H1 (cell line): ENCODE measurements around the gene MAML1.

Source experiments
- CBX5 ChIP-seq: fragments of 300-800, 300-1000 bp; sonication (generic); IDR thresholded peaks from 2 replicates; pipeline ENCODE4 v1.7.1; 2016; ENCODE audit warnings: antibody characterized with exemption, low read length, low read depth
- CTCF ChIP-seq, 3 experiments: IDR thresholded peaks; 1 replicate in 2 of 3; 2 replicates in 1 of 3; pipeline versions ENCODE4 v1.5.1 to v1.6.1; 2011; ENCODE audit warnings: low read length in 3 of 3, mild to moderate bottlenecking in 3 of 3, inconsistent platforms in 2 of 3, low read depth in 1 of 3, moderate library complexity in 1 of 3; ENCODE audit not compliant: insufficient read depth in 1 of 3; ENCODE audit errors: control extremely low read depth in 1 of 3
- EP300 ChIP-seq, 2 experiments: IDR thresholded peaks; 1 replicate in 1 of 2; 2 replicates in 1 of 2; pipeline ENCODE4 v1.6.1; 2011 to 2012; ENCODE audit warnings: low read depth in 2 of 2, low read length in 2 of 2, mild to moderate bottlenecking in 2 of 2, borderline replicate concordance in 1 of 2, inconsistent platforms in 1 of 2, moderate library complexity in 1 of 2
- EZH2 ChIP-seq: fragments of 200-600 bp; sonication (generic); IDR thresholded peaks from 2 replicates; pipeline ENCODE4 v1.7.1; 2012; ENCODE audit warnings: low read depth, mild to moderate bottlenecking, moderate library complexity, low read length, inconsistent platforms; ENCODE audit not compliant: severe bottlenecking
- JUN ChIP-seq: IDR thresholded peaks from 2 replicates; pipeline ENCODE4 v1.6.1; 2011; ENCODE audit warnings: low read depth, mild to moderate bottlenecking, improper control_type of control experiment, low read length
- KDM1A ChIP-seq: fragments of 200-600, 300-600 bp; sonication (generic); IDR thresholded peaks from 2 replicates; pipeline ENCODE4 v1.7.1; 2016; ENCODE audit warnings: mild to moderate bottlenecking, low read length, borderline replicate concordance
- MAX ChIP-seq: IDR thresholded peaks from 2 replicates; pipeline ENCODE4 v1.6.1; 2012; ENCODE audit warnings: inconsistent platforms
- POLR2A ChIP-seq, 2 experiments: IDR thresholded peaks; 1 replicate in 1 of 2; 2 replicates in 1 of 2; pipeline ENCODE4 v1.6.1; 2011; ENCODE audit warnings: low read depth in 2 of 2, low read length in 2 of 2, mild to moderate bottlenecking in 2 of 2; ENCODE audit errors: control extremely low read depth in 1 of 2
- POLR2AphosphoS5 ChIP-seq: IDR thresholded peaks from 2 replicates; pipeline ENCODE4 v1.6.1; 2011; ENCODE audit warnings: low read depth, low read length
- SIN3A ChIP-seq, 2 experiments: IDR thresholded peaks in 1 of 2; conservative IDR thresholded peaks in 1 of 2; 2 replicates each; pipeline ENCODE4 v1.6.1; 2011 to 2012; ENCODE audit warnings: low read length in 2 of 2, improper control_type of control experiment in 1 of 2, low read depth in 1 of 2, mild to moderate bottlenecking in 1 of 2
- SRF ChIP-seq: IDR thresholded peaks from 2 replicates; pipeline ENCODE4 v1.6.1; 2011; ENCODE audit warnings: mild to moderate bottlenecking, low read depth, low read length, moderate library complexity
- YY1 ChIP-seq: IDR thresholded peaks from 2 replicates; pipeline ENCODE4 v1.6.1; 2011; ENCODE audit warnings: low read depth, mild to moderate bottlenecking, low read length

- TF ChIP-seq KDM1A (no peak), CBX5 (no peak), JUN (no peak), YY1 (no peak), POLR2AphosphoS5 (no peak), POLR2A (IDR thresholded peaks at IDR 0.05; ENCODE audit: control extremely low read depth in 1 of 2, low read depth in 2 of 2, low read length in 2 of 2) (no peak), EZH2 (no peak), EP300 (IDR thresholded peaks at IDR 0.05; ENCODE audit: borderline replicate concordance in 1 of 2, low read depth in 2 of 2, low read length in 2 of 2) (no peak), CTCF (IDR thresholded peaks at IDR 0.05; ENCODE audit: control extremely low read depth in 1 of 3, insufficient read depth in 1 of 3, low read depth in 1 of 3, low read length in 3 of 3) (no peak), SIN3A (conservative IDR thresholded peaks at IDR 0.05 in 1 of 2, IDR thresholded peaks at IDR 0.05 in 1 of 2; ENCODE audit: low read depth in 1 of 2, low read length in 2 of 2) (no peak), SRF (no peak), MAX (no peak)
Observed at GRCh38 chr5:179772351-179772750, 39.7 kb downstream of the MAML1 start.
